Astrocyte of the hippocampus (primary cell): ENCODE results near the gene PIK3R3.

Source experiments
- DNase-seq: peaks from one replicate; pipeline ENCODE4 v3.0.0; 2011; ENCODE audit warnings: low read depth, low spot score

The PIK3R3 gene

DNA sequence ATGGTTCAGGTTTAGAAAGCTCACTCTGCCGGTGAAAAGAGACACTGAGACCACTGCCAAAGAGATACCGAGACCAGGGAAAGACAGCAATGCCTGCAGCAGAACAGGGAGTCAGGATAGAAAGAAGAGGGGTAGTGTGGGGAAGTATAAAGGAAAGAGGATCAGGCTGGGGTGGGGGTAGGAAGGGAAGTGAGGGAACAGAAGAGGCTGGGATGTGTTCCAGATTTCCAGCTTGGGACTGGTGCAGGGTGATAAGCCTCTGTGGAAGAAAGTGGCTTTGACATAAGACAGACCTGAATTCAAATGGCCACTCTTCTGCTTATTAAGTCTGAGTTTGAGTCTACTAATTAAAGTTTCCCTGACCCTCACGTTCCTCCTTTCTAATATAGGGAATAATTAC is 105.9 kb downstream of the PIK3R3 start:
- no peak for DNase-seq

GRCh38 chr1:46021046-46021996 is 111.1 kb downstream of the PIK3R3 start:
- no peak for DNase-seq

GRCh38 chr1:46020010-46020409 is 112.4 kb downstream of the PIK3R3 start:
- DNase-seq = no peak

- DNase-seq = no peak
Observed at GRCh38 chr1:46019348-46019747, 113.1 kb downstream of the PIK3R3 start.

DNA sequence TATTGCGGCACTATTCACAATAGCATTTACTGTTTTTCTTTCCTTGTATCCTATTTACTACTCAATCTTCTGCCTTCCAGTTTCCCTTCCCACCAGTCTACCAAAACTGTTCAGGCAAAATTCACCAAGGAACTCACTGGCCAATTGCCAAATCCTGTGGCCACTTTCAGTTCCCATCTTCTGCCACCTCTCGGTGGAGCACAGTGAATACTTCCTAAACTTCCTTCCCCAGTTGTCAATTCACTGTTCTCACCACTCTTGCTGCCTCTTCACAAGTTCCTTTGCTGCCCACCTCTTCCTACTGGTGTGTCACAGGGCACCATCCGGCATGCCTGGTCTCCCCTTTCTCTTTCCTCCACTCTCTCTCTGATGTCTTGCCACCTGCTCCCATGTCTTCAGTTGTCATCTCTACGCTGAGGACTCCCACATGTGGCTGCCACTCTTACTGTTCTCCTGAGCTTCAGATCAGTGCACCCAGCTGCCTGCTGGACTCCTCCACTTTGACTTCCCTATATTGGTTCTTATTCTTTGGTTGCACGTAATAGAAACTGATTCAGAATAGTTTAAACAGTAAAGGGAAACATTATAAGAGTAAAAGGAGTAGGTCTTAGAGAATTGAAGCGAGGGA is 114.4 kb downstream of the PIK3R3 start:
- DNase-seq = no peak

- DNase-seq = no peak
Observed at GRCh38 chr1:46013581-46013980, 118.8 kb downstream of the PIK3R3 start.

GRCh38 chr1:46012236-46012635 is 120.2 kb downstream of the PIK3R3 start:
- no peak for DNase-seq

DNA sequence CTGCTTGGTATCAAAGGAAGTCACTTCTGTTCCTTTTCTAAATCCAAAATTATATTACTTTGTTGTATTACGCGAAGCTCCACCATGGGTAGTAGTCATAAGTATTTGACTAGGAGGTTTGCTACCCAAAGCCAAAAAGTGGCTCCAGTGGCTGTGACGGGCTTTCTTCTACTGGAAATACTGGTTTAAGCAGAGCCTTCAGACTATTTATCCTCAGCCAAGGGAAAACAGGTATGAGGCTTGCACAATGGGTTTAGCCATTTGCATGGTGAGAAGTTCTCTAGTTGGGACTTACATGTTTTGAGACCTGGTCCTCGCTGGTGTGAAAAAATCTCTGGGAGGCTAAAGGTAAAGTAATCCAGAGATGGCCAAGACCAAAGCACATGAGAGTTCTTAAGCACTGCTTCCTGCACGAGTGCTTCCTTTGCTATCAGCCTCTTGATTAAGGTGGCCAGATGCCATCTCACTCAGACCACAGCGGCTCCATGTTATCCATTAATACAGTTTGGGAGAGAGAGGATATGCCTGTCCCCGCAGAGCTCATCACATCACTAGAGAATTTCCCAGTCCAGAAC is 121.2 kb downstream of the PIK3R3 start:
- no peak for DNase-seq

- no peak for DNase-seq
Observed at GRCh38 chr1:46010611-46011010, 121.8 kb downstream of the PIK3R3 start.

- DNase-seq = no peak
Observed at GRCh38 chr1:46008585-46008984, 123.8 kb downstream of the PIK3R3 start.

GRCh38 chr1:46005594-46005993 is 126.8 kb downstream of the PIK3R3 start:
- no peak for DNase-seq

DNA sequence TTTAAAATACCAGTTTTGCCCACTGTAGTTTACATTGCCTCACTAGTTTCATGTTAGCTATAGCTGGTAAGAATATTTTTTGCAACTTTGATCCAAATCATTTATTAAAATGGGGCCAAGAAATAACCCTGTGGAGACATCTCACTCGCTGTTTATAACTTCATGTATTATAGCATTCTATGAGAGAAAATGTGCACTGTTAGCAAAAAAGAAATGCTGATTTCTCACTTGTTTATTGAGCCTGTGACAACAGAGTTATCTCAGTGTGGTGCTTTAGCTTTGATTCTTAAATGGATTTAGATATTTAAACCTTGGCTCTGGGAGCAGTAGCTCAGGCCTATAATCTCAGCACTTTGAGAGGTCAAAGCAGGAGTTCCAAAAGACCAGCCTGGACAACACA is 127.9 kb downstream of the PIK3R3 start:
- DNase-seq = no peak

DNA sequence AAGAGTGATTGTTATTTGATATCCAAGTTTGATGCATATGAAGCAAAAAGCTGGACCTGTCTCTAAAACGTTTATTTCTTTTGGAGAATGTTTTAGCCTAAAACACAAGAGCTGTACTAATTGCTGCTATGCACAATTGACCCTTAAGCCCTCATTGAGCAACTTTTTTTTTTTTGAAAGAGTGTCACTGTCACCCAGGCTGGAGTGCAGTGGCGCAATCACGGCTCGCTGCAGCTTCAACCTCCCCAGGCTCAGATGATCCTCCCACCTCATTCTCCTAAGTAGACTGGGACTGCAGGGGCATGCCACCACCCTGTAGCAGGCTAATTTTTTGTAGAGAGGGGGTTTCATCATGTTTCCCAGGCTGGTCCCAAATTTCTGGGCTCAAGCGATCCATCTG is 129.1 kb downstream of the PIK3R3 start:
- no peak for DNase-seq

DNA sequence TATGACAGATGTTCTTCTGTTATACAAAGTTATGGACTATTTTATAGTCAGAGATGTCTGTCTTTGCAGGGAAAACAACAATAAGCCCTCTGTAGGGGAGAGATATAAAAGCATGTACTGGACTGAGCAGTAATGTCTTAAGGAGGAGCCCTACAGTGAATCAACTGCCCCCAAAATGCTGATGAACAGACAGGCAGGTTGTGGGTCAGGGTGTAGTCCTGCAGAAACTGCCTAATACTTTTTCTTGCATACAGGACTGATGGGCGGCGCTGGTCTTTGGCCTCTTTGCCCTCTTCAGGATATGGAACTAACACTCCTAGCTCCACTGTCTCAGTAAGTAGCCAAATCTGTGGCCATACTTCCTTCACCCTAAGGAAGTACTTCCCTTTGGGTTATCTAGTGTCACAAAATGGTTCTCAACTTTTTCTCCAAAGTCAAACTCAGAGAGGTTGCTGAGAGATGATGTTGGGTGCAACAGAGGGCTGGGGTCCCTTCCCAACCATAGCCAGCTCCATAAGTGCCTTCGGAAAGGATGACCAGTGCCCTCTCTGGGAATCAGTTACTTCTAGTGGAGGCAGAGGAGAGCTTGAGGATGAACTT is 129.8 kb downstream of the PIK3R3 start:
- no peak for DNase-seq

DNA sequence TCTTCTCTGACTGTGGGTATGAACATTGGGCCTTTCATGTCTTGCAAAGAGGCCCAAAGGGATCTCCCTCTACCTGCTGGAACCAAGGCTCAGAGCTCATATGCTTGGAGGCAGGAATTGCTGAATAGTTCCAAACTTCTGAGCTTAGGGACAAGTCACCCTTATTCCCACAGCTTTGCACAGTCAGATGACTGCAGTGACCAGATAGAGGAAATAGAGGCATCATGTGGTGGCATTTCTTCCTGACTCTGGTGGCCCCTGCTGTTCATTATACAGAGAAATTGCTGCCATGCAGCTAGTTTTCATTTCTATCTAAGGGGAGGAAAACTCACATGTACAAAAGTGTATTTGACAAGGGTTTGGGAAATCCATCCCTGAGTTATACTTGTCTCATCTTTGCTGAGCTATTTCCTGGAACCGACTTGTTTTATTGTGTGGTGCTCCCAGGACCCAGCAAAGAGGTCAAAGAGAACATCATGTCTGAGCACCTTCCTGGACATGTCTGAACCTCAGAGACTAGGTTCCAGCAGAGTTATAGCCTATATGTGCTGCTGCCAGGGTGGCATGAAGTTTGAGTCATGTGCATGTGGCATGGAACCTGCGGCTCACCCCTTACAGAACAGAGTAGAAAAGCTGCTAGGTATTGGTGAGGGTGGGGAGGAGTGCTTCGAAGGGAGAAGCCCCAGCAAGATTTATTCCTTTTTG is 131.2 kb downstream of the PIK3R3 start:
- DNase-seq = no peak

GRCh38 chr1:45999507-45999906 is 132.9 kb downstream of the PIK3R3 start:
- no peak for DNase-seq

GRCh38 chr1:45998020-45998617 is 134.3 kb downstream of the PIK3R3 start:
- no peak for DNase-seq

DNA sequence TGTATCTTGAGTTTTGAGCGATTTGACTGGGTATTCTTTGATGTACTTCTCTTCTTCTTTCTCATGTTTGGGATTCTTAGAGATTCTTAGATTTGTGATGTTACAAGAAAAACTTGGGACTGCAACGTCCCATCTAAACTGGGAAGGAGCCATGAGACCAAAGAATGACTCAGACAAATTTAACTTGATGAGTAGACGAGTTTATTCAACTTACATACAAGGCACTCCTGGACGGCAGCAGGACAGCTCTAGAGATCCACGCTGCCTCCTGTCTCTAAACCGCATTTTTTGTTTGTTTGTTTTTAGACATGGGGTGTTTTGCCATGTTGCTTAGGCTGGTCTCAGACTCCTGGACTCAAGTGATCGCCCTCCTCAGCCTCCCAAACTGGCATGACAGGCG is 137.1 kb downstream of the PIK3R3 start:
- DNase-seq = no peak

DNA sequence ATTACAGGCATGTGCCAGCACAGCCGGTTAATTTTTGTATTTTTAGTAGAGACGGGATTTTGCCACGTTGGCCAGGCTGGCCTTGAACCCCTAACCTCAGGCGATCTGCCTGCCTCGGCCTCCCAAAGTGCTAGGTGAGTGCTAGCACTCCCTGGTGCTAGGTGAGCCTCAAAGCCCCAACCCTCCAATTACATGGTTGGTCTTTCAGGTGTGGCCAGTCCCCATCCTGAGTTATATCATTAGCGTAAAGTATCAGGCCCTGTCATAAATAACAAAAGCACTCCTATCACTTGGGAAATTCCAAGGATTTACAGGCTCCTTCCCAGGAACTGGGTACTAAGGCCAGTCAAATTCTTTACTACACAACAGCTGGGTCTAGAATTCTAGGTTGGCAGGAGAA is 138.0 kb downstream of the PIK3R3 start:
- DNase-seq = no peak
